Testis (tissue), 2 donors: Measurements from ENCODE around the gene GCFC2.

Experiments used
- CTCF ChIP-seq, 3 experiments: fragments of 450-650 bp in 2 of 3; fragments of 200-600 bp in 1 of 3; sonication (generic) in 1 of 3; IDR thresholded peaks; one replicate each; pipeline ENCODE4 v1.5.1; 2016 to 2019; ENCODE audit warnings: antibody characterized with exemption in 3 of 3, mild to moderate bottlenecking in 2 of 3, moderate library complexity in 1 of 3
- POLR2A ChIP-seq: fragments of 450-650 bp; IDR thresholded peaks from one replicate; pipeline ENCODE4 v1.6.1; 2017; ENCODE audit warnings: antibody characterized with exemption, mild to moderate bottlenecking, moderate library complexity

- TF ChIP-seq CTCF (IDR thresholded peaks at IDR 0.05) (no peak), POLR2A (no peak)
Measured at GRCh38 chr2:75634945-75635344, 75.8 kb downstream of the GCFC2 start.
